Mesenteric fat pad (tissue), 1 donor: Measurements from ENCODE around the gene PCYOX1L. TPM values are rescaled to one million over a fixed set of nuclear protein-coding genes. Genes with fewer than 3 reads are reported as not detected.

Source experiments
- DNase-seq: peaks from one replicate; pipeline ENCODE4 v3.0.0-alpha.2; 2020; ENCODE audit warnings: low spot score
- total RNA-seq: library from RNA; stranded (reverse); fragmentation: NEBNext Ultra II Directional; extraction: Animal tissue kit (Norgen Biotek cat#: 25700); gene quantifications from one replicate; pipeline ENCODE4 v1.2.1, GENCODE V29; 2021
- donor health status: DM: yes; HTN: yes; CAD: no.

The PCYOX1L gene
- total RNA-seq, 1 donor from 2014 or later = 1.9 TPM

- no peak for DNase-seq
Measured at GRCh38 chr5:149406203-149406978, 48.5 kb downstream of the PCYOX1L start.

- no peak for DNase-seq
Measured at GRCh38 chr5:149406979-149407306, 49.1 kb downstream of the PCYOX1L start.

GRCh38 chr5:149407323-149408251 lies 49.7 kb downstream of the PCYOX1L start:
- no peak for DNase-seq

GRCh38 chr5:149408252-149409099 lies 50.6 kb downstream of the PCYOX1L start:
- DNase-seq = no peak

GRCh38 chr5:149409268-149409948 lies 51.6 kb downstream of the PCYOX1L start:
- no peak for DNase-seq

- no peak for DNase-seq
Measured at GRCh38 chr5:149410071-149410470, 52.2 kb downstream of the PCYOX1L start.

- no peak for DNase-seq
Measured at GRCh38 chr5:149410721-149411432, 53.0 kb downstream of the PCYOX1L start.

GRCh38 chr5:149411738-149412519 lies 54.1 kb downstream of the PCYOX1L start:
- DNase-seq = no peak

- no peak for DNase-seq
Measured at GRCh38 chr5:149412783-149413476, 55.1 kb downstream of the PCYOX1L start.

GRCh38 chr5:149413477-149414210 lies 55.8 kb downstream of the PCYOX1L start:
- no peak for DNase-seq

- DNase-seq = no peak
Measured at GRCh38 chr5:149414405-149415065, 56.7 kb downstream of the PCYOX1L start.

GRCh38 chr5:149415066-149415967 lies 57.5 kb downstream of the PCYOX1L start:
- DNase-seq = no peak

- no peak for DNase-seq
Measured at GRCh38 chr5:149416987-149417710, 59.3 kb downstream of the PCYOX1L start.

GRCh38 chr5:149417711-149418368 lies 60.0 kb downstream of the PCYOX1L start:
- DNase-seq = no peak

- no peak for DNase-seq
Measured at GRCh38 chr5:149418910-149419531, 61.2 kb downstream of the PCYOX1L start.
